Measurements from ENCODE around the gene BMPR1A.
A peak's percentile ranks its signal among the peaks of the same experiment; 100 is the strongest.
"Not testable (repeated sequence)": the region's sequence is repeated elsewhere in the genome, so short reads cannot be mapped to it uniquely, and the experiment has no call there.

Gene BMPR1A

DNA sequence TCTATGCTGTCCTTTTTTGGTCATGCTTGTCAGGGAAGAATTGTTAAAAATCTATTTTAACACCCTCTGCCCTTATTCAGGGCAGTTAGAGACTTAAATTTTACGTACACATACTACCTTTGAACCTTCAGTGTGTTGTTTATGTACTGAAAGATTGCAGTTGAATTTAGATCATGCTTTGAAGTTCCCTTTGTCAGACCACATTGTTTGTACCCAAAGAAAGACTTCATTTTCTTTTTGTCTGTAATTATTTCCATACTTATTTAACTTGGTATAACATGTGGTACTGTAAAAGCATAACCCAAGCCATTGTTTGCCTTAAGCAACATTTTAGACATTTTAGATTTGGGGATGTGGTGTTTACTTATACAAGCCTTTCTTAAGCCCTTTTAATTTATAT lies 104.9 kb downstream of the BMPR1A start:
- DNase-seq (ENCODE audit: low read depth): no peak
- TF ChIP-seq, protein P1, sequence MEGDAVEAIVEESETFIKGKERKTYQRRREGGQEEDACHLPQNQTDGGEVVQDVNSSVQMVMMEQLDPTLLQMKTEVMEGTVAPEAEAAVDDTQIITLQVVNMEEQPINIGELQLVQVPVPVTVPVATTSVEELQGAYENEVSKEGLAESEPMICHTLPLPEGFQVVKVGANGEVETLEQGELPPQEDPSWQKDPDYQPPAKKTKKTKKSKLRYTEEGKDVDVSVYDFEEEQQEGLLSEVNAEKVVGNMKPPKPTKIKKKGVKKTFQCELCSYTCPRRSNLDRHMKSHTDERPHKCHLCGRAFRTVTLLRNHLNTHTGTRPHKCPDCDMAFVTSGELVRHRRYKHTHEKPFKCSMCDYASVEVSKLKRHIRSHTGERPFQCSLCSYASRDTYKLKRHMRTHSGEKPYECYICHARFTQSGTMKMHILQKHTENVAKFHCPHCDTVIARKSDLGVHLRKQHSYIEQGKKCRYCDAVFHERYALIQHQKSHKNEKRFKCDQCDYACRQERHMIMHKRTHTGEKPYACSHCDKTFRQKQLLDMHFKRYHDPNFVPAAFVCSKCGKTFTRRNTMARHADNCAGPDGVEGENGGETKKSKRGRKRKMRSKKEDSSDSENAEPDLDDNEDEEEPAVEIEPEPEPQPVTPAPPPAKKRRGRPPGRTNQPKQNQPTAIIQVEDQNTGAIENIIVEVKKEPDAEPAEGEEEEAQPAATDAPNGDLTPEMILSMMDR (conservative IDR thresholded peaks at IDR 0.05; ENCODE audit: low read depth, low read length): no peak
- no peak overlapping the region for H3K4me3 ChIP-seq (ENCODE audit: low read length)

DNA sequence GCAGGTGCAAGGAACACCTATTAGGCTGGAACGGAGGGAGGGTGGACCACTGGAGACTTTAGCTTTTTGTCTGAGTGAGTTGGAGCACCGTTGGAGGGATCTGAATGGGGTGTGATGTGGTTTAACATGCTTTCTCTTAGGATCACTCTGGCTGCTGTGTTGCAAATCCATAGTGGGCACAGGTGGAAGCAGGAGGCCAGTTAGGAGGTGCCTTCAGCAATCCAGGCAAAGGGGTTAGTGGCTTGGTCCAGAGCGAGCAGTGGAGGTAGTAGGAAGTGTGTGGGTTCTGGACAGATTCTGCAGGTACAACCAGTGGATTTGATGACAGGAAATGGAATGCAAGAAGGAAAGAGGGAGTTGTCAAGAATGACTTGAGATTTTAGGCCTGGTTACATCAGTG lies 106.0 kb downstream of the BMPR1A start:
- H3K4me3 ChIP-seq (ENCODE audit: low read length): no peak overlapping the region
- no peak for DNase-seq (ENCODE audit: low read depth)
- TF ChIP-seq, protein P1 (conservative IDR thresholded peaks at IDR 0.05; ENCODE audit: low read depth, low read length): no peak

DNA sequence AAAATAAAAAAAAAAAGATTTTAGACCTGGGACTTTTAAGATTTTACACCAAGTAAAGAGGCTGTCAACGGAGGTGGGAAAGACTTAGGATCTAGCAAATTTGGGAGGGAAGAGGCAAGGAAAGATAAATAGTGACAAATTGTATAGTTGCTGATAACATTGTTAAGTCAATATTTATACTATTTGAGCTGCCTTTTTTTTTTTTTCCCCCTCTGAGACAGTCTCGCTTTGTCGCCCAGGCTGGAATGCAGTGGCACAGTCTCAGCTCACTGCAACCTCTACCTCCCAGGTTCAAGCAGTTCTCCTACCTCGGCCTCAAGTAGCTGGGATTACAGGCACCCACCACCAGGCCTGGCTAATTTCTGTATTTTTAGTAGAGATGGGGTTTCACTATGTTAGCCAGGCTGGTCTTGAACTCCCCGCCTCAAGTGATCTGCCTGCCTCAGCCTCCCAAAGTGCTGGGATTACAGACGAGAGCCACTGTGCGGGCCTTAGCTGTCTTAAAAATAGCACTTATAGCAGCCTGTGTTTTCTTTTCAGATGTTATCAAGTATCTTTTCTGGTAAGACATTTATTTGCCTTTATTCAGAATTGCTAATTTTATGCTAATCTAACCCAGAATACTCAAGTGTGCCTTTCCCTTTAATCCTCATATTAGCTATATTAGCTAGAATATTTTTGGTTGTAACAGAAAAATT lies 106.5 kb downstream of the BMPR1A start:
- no peak overlapping the region for H3K4me3 ChIP-seq (ENCODE audit: low read length)
- DNase-seq (ENCODE audit: low read depth): no peak

DNA sequence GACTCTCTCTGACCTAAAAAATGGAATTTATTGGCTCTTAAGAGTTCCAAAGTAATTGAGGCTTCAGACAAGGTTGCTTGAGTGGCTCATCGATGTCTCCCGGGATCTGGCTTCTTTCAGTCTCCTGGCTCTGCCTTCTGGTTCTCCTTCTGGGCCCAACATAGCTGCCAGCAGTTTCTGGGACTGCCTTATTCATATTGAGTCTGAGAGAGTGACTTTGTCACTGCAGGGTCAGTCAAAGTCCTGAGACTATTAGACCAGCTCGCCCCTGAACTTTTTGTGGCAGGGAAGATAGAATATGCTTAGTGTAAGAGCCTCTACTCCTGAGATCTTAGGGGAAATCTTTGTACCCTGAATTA lies 107.0 kb downstream of the BMPR1A start:
- no peak overlapping the region for H3K4me3 ChIP-seq (ENCODE audit: low read length)
- TF ChIP-seq, protein P1 (conservative IDR thresholded peaks at IDR 0.05; ENCODE audit: low read depth, low read length): no peak
- no peak for DNase-seq (ENCODE audit: low read depth)

More for the DNA sequence above, 106.5 kb downstream of the BMPR1A start:
- TF ChIP-seq, protein P1 (conservative IDR thresholded peaks at IDR 0.05; ENCODE audit: low read depth, low read length): no peak

DNA sequence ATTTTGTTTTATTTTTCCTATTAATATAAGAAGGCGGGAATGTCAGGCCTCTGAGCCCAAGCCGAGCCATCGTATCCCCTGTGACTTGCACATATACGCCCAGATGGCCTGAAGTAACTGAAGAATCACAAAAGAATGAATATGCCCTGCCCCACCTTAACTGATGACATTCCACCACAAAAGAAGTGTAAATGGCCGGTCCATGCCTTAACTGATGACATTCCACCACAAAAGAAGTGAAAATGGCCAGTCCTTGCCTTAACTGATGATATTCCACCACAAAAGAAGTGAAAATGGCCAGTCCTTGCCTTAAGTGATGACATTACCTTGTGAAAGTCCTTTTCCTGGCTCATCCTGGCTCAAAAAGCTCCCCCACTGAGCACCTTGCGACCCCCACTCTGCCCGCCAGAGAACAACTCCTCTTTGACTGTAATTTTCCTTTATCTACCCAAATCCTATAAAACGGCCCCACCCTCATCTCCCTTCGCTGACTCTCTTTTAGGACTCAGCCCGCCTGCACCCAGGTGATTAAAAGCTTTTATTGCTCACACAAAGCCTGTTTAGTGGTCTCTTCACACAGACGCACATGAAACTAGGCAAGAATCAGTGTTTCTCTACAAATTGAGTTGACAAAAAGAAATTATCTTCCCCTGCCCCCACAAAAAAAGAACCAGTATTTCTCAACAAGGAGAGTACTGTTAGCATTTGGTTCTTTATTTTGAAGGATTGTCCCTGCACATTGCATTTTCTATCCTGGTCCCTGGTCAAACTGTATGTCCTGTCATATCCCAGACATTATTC lies 108.8 kb downstream of the BMPR1A start:
- DNase-seq (ENCODE audit: low read depth); H3K4me3 ChIP-seq (ENCODE audit: low read length): not testable (repeated sequence)

DNA sequence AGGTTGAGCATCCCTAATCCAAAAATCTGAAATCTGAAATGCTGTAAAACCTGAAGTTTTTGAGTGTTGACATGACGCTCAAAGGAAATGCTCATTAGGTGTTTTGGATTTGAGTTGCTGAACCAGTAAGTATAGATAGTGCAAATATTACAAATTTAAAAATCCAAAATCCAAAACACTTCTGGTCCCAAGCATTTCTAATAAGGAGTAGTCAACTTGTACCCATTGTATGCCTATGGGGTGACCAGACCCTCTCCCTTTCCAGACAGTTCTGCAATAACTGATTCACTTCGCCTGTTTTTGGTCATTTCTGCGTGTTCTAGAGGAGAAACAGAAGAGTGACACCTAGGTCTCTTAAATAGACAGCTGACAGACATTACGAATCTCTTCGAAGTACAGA lies 110.7 kb downstream of the BMPR1A start:
- no peak overlapping the region for H3K4me3 ChIP-seq (ENCODE audit: low read length)
- TF ChIP-seq, protein P1 (conservative IDR thresholded peaks at IDR 0.05; ENCODE audit: low read depth, low read length): no peak
- DNase-seq (ENCODE audit: low read depth): no peak

DNA sequence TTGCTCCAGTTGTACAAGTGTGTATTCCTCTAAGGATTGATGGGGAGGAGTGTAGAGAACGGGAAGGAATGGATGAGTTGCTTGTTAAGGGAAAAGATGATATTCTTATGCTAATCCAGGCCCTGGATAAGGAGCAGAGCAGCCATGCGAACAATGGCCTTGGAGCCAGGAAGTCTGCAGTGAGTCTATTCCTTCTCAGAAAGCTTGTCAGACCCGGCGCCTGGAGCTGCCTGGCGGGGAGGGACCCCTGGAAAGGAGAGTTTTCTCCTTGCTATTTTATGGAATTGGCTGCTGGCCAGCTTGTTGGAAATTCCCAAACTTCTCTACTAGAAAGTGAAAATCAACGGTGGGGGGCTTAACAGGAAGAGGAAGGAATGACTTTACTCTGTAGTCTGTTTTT lies 111.9 kb downstream of the BMPR1A start:
- DNase-seq (ENCODE audit: low read depth): peak; percentile 72
- TF ChIP-seq, protein P1 (conservative IDR thresholded peaks at IDR 0.05; ENCODE audit: low read depth, low read length): no peak
- no peak overlapping the region for H3K4me3 ChIP-seq (ENCODE audit: low read length)
